Measurements from ENCODE around the gene IFT57.
A peak's percentile ranks its signal among the peaks of the same experiment; 100 is the strongest.

IFT57 gene

GRCh38 chr3:108127301-108127988 lies 94.8 kb downstream of the IFT57 start:
- no peak for DNase-seq (ENCODE audit: insufficient read length, low spot score)
- FAIRE-seq = peak; percentile 91

- FAIRE-seq (peak; percentile 14), DNase-seq (ENCODE audit: insufficient read length, low spot score) (no peak)
Measured at GRCh38 chr3:108126348-108126747, 95.9 kb downstream of the IFT57 start.

- FAIRE-seq = peak; percentile 97
Measured at GRCh38 chr3:108125550-108126071, 96.6 kb downstream of the IFT57 start.

DNA sequence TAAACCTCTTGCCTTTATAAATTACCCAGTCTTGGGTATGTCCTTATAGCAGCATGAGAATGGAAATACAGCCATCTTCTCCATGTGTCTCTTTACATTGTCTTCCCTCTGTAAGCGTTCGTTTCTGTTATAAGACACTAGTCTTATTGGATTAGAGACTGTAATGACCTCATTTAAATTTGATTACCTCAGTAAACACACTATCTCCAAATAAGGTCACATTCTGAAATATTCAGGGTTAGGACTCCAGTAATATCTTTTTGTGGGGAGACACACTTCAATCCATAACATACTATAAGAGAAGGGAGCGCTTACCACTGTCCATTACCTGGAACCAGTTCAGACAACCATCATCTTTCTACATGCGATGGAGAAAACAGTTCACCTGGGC lies 97.1 kb downstream of the IFT57 start:
- FAIRE-seq (no peak), DNase-seq (ENCODE audit: insufficient read length, low spot score) (no peak)

More at GRCh38 chr3:108125550-108126071, 96.6 kb downstream of the IFT57 start:
- no peak for DNase-seq (ENCODE audit: insufficient read length, low spot score)

- DNase-seq (ENCODE audit: insufficient read length, low spot score) = peak; percentile 48
- FAIRE-seq = peak; percentile 97
Measured at GRCh38 chr3:108124337-108125152, 97.7 kb downstream of the IFT57 start.

DNA sequence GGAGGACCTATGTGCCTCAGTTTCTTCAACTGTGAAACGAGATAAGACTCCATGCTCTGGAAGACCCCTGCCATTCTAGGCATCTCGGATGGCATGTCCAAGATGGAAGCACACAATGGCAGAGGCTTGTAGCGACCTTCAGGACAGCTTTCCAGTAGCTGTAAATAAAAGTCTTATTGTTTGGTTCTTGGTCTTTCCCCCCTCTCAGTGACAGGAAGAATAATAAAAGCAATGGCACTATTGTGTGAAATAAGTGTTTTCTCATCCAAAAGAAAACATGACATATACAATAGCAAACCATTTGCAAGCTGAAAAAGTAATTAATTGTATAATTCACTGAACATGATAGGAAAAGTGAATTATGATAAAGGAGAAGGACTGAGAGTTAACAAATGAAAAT lies 98.9 kb downstream of the IFT57 start:
- no peak for DNase-seq (ENCODE audit: insufficient read length, low spot score)
- no peak for FAIRE-seq

DNA sequence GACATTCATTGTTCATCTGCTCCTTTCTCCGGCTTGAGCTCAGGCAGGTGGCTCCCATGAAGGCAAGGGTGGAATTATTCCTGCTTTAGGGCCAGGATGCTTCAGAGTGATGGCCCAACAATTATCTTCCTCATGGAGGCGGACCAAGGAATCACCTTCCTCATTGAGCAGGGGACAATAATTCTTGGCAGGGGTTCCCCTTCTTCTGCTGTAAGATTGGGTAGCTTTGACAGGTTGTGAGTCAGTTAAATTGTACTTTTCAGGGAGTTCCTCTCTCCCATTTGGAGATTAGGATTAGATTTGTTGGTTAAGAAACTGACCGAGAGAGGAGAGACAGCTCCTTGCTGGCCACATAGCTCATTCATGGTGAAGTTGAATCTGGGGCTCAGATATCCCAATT lies 99.9 kb downstream of the IFT57 start:
- no peak for DNase-seq (ENCODE audit: insufficient read length, low spot score)
- FAIRE-seq = no peak

DNA sequence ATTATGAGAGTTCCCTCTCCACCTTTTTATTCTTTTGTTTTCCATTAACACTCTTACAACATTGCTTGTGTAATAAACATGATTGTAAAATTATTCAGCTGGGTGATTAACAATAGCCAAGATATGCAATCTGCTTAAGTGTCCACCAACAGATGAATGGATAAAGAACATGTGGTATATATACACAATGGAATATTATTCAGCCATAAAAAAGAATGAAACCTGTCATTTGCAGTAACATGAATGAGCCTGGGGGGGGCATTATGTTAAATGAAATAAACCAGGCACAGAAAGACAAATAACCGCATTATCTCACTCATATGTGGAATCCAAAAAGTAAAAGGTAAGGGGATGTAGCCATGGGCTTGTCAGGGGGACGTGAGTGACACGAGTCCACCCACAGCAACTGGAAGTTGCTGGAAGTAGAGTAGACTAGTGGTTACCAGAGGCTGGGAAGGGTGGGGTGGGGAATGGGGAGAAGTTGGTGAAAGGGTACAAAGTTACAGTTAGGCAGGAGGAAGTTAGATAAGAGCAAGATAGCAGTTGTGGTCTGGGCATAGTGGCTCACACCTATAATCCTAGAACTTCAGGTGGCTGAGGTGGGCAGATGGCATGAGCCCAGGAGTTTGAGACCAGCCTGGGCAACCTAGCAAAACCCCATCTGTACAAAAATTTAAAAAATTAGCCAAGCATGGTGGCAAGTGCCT lies 102.7 kb downstream of the IFT57 start:
- FAIRE-seq (no peak), DNase-seq (ENCODE audit: insufficient read length, low spot score) (no peak)

DNA sequence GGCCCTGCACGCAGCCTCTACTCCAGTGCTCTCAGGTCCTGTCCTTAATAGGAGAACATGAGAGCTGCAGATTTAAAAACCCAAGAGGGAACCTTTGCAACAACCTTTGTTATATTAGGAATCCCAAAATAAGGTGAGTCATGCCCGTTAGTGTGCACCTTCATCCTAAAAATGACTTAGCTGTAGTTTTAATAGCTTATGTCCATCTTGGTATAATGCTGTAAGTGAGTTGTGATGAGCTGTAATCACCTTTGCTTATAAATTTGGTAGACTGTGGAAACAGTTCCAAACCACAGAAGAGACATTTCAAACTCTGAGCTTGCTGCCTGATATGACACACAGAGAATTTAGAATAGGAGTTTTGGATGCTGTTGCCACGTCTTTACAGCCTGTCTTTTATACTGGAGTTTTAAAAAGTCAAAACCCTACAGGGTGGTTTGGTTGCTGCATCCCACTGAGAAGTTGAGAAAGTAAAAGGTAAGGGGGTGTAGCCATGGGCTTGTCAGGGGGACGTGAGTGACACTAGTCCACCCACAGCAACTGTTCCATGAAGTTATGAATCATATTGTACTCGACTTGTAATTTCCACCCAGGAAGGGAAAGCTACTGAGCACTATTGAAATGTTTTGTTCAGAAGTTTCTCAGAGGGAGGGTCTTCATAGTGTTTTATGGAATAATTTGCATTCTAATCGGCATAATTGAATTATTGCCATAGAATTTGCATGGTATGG lies 104.0 kb downstream of the IFT57 start:
- FAIRE-seq (no peak), DNase-seq (ENCODE audit: insufficient read length, low spot score) (no peak)

- FAIRE-seq = peak; percentile 59
- no peak for DNase-seq (ENCODE audit: insufficient read length, low spot score)
Measured at GRCh38 chr3:108117241-108117775, 104.9 kb downstream of the IFT57 start.

- no peak for FAIRE-seq
- no peak for DNase-seq (ENCODE audit: insufficient read length, low spot score)
Measured at GRCh38 chr3:108114423-108115065, 107.7 kb downstream of the IFT57 start.

DNA sequence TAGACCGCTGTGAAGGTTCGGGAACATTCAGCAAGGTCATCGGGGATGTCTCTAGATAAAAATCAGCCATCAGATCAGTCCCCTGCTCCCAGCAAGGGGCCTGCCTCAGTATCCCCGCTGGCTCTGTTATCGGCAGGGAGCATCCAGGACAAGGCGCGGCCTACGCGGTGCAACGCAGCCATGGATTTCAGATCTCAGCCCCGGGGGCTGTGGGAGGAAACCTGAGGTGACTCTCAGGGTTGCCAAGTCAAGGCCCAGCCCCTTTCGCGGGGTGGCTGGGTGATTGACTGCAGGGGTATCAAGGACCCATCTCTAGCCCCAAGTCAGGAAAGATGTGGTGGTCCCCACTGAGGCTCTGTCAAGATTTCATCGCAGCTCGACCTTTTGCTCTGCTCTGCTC lies 108.2 kb downstream of the IFT57 start:
- DNase-seq (ENCODE audit: insufficient read length, low spot score) (no peak), FAIRE-seq (no peak)

GRCh38 chr3:108110934-108111333 lies 111.3 kb downstream of the IFT57 start:
- FAIRE-seq (no peak), DNase-seq (ENCODE audit: insufficient read length, low spot score) (no peak)

Data from GM19239 (cell line).